HG02642 (cell line): ENCODE results near the gene NPC1.

Experiments used
- ATAC-seq: cut with Tn5 transposase; IDR thresholded peaks from one replicate; pipeline ENCODE4 v1.9.1; 2021; ENCODE audit warnings: mild to moderate bottlenecking; ENCODE audit not compliant: unreplicated experiment, poor library complexity

Gene NPC1

GRCh38 chr18:23552505-23552904 is 33.8 kb downstream of the NPC1 start:
- no peak for ATAC-seq

- ATAC-seq, result no peak
Observed at GRCh38 chr18:23551978-23552377, 34.3 kb downstream of the NPC1 start.

GRCh38 chr18:23550898-23551297 is 35.4 kb downstream of the NPC1 start:
- ATAC-seq, result no peak

GRCh38 chr18:23548719-23549118 is 37.6 kb downstream of the NPC1 start:
- no peak for ATAC-seq

- ATAC-seq, result no peak
Observed at GRCh38 chr18:23548275-23548674, 38.0 kb downstream of the NPC1 start.

GRCh38 chr18:23547846-23548245 is 38.5 kb downstream of the NPC1 start:
- no peak for ATAC-seq

GRCh38 chr18:23547306-23547705 is 39.0 kb downstream of the NPC1 start:
- no peak for ATAC-seq

GRCh38 chr18:23545247-23545789 is 41.0 kb downstream of the NPC1 start:
- ATAC-seq, result no peak

- ATAC-seq, result no peak
Observed at GRCh38 chr18:23542461-23542860, 43.8 kb downstream of the NPC1 start.

GRCh38 chr18:23541349-23542093 is 44.8 kb downstream of the NPC1 start:
- no peak for ATAC-seq

- ATAC-seq, result no peak
Observed at GRCh38 chr18:23540867-23541266, 45.4 kb downstream of the NPC1 start.

GRCh38 chr18:23539911-23540525 is 46.3 kb downstream of the NPC1 start:
- ATAC-seq, result no peak

GRCh38 chr18:23539296-23539695 is 47.0 kb downstream of the NPC1 start:
- ATAC-seq, result no peak

- no peak for ATAC-seq
Observed at GRCh38 chr18:23538870-23539269, 47.4 kb downstream of the NPC1 start.

GRCh38 chr18:23538001-23538400 is 48.3 kb downstream of the NPC1 start:
- ATAC-seq, result no peak

GRCh38 chr18:23537274-23537673 is 49.0 kb downstream of the NPC1 start:
- ATAC-seq, result no peak

GRCh38 chr18:23536204-23536603 is 50.1 kb downstream of the NPC1 start:
- no peak for ATAC-seq

- no peak for ATAC-seq
Observed at GRCh38 chr18:23534276-23534675, 52.0 kb downstream of the NPC1 start.

GRCh38 chr18:23532848-23533247 is 53.5 kb downstream of the NPC1 start:
- no peak for ATAC-seq

- ATAC-seq, result no peak
Observed at GRCh38 chr18:23531912-23532311, 54.4 kb downstream of the NPC1 start.

- ATAC-seq, result no peak
Observed at GRCh38 chr18:23530195-23530594, 56.1 kb downstream of the NPC1 start.

GRCh38 chr18:23529604-23530003 is 56.7 kb downstream of the NPC1 start:
- ATAC-seq, result no peak
